Lung (tissue), 12 donors: ENCODE measurements around the gene ZCCHC17. TPM values are rescaled to one million over a fixed set of nuclear protein-coding genes. Genes with fewer than 3 reads are reported as not detected.
"Not testable (repeated sequence)": the region's sequence is repeated elsewhere in the genome, so short reads cannot be mapped to it uniquely, and the experiment has no call there.

Experiments used
- ATAC-seq: fragments of 200-7000 bp; cut with Tn5 transposase; one replicate; pipeline ENCODE4 v1.9.1; 2020; ENCODE audit warnings: moderate number of reproducible peaks; ENCODE audit not compliant: insufficient read depth, low FRiP score
- DNase-seq, 3 donors: peaks; one replicate each; pipeline ENCODE4 v3.0.0-alpha.2; 2013 to 2017
- H3K27ac ChIP-seq, 2 donors: one replicate each; pipeline ENCODE4 v1.5.1; 2013; ENCODE audit warnings: mild to moderate bottlenecking in 2 of 2, moderate library complexity in 2 of 2, control low read depth in 1 of 2, inconsistent platforms in 1 of 2, low read depth in 1 of 2, low read length in 1 of 2
- H3K27me3 ChIP-seq, 3 donors: one replicate each; pipeline ENCODE4 v1.5.1; 2013; ENCODE audit warnings: low read length in 2 of 3; ENCODE audit not compliant: control insufficient read depth in 3 of 3, insufficient read depth in 3 of 3
- H3K36me3 ChIP-seq, 4 donors: one replicate each; pipeline ENCODE4 v1.5.1; 2013; ENCODE audit warnings: low read length in 4 of 4, mild to moderate bottlenecking in 1 of 4, moderate library complexity in 1 of 4; ENCODE audit not compliant: control insufficient read depth in 4 of 4, insufficient read depth in 4 of 4
- H3K4me1 ChIP-seq, 5 donors: one replicate each; pipeline ENCODE4 v1.5.1; 2013; ENCODE audit warnings: low read length in 5 of 5, mild to moderate bottlenecking in 2 of 5, moderate library complexity in 1 of 5; ENCODE audit not compliant: control insufficient read depth in 5 of 5, insufficient read depth in 5 of 5
- H3K4me3 ChIP-seq: one replicate; pipeline ENCODE4 v1.5.1; 2013; ENCODE audit warnings: mild to moderate bottlenecking, control low read depth, moderate library complexity
- H3K9ac ChIP-seq, 2 donors: one replicate each; pipeline ENCODE4 v1.5.1; 2013; ENCODE audit warnings: low read length in 2 of 2, control low read depth in 1 of 2; ENCODE audit not compliant: insufficient read depth in 1 of 2
- H3K9me3 ChIP-seq, 4 donors: one replicate each; pipeline ENCODE4 v1.5.1; 2013; ENCODE audit warnings: low read length in 3 of 4, mild to moderate bottlenecking in 1 of 4, moderate library complexity in 1 of 4; ENCODE audit not compliant: control insufficient read depth in 4 of 4, insufficient read depth in 3 of 4
- CTCF ChIP-seq: IDR thresholded peaks from 2 replicates; pipeline ENCODE4 v1.5.1; 2012; ENCODE audit warnings: mild to moderate bottlenecking; ENCODE audit errors: control extremely low read depth, extremely low read depth
- WGBS, 2 donors: extraction: QIAGEN DNeasy Blood & Tissue Kit; methylation state at CpG; one replicate each; pipeline ENCODE4 v1.1.7; 2013; 5-methylcytosine and 5-hydroxymethylcytosine counted together
- polyA plus RNA-seq, 2 donors: library from polyadenylated mRNA; stranded (reverse); fragments of 200-250 nt; gene quantifications; one replicate each; pipeline ENCODE4 v1.2.1, GENCODE V29; 2013
- total RNA-seq, 2 donors: library from RNA; depleted of rRNA in 1 of 2; stranded (reverse); fragments of >200 nt in 1 of 2; gene quantifications; one replicate each; pipeline ENCODE4 v1.2.1, GENCODE V29; 2014 to 2021
- donor health status: control.
- donor health status: control.
- donor health status: Bipolar disorder and iron deficiency.
- donor health status: healthy.
- donor health status: DM: yes; HTN: yes; CAD: no.

The ZCCHC17 gene
- total and polyA plus RNA-seq, 4 donors, result 17.0 to 27.7 (median 21.8) TPM

DNA sequence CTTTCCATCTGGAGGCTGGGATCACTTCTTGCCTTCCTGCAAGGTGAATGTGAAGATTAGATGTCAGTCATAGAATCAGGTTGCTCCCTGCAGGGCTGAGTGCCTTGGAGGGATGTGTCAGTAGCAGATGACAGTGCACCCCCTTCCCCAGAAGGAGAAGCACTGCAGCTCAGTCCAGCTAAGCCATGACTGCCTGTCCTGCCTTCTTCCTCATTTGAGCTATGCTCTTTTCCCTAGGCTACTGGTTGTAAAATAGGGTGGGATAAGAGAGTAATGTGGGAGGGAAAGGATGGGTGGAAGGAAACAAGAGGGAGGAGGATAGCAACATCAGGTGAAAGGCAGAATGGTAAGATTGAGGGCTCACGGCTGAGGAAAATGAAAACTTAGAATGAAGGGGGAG is 87.1 kb downstream of the ZCCHC17 start:
- H3K4me1 ChIP-seq, result no peaks in the 10 kb centered on the region
- no peak for TF ChIP-seq CTCF
- DNase-seq (no peak), ATAC-seq (no peak)
- H3K27me3 ChIP-seq, result no peaks in the 10 kb centered on the region
- WGBS, 2 donors, result 75 to 87% methylated on average over 1 of the region's 1 CpG
- no peaks in the 10 kb centered on the region for H3K9me3 ChIP-seq
- H3K36me3 ChIP-seq, result no peaks in the 10 kb centered on the region
- peak overlapping the region in 1 of 2 donors; percentile 82 for H3K27ac ChIP-seq
- no peak overlapping the region for H3K9ac ChIP-seq
- no peak overlapping the region for H3K4me3 ChIP-seq

- H3K4me1 ChIP-seq, DNase-seq, H3K9ac ChIP-seq, H3K27ac ChIP-seq, H3K36me3 ChIP-seq, ATAC-seq, H3K4me3 ChIP-seq, H3K27me3 ChIP-seq, H3K9me3 ChIP-seq: not testable (repeated sequence)
- WGBS, 2 donors, result 68 to 88% methylated on average over 8 of the region's 8 CpGs
Observed at GRCh38 chr1:31386576-31387243, 89.9 kb downstream of the ZCCHC17 start.

DNA sequence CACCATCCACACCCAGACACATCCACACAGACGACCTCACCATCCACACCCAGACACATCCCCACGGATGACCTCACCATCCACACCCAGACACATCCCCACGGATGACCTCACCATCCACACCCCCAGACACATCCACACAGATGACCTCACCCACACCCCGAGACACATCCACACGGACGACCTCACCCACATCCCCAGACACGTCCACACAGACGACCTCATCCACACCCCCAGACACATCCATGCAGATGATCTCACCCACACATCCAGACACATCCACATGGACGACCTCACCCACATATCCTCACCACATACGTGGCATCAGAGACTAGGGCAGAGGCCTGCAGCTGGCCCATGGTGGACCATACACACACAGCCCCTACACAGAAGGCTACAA is 90.8 kb downstream of the ZCCHC17 start:
- no peak overlapping the region for H3K4me3 ChIP-seq
- DNase-seq (no peak), ATAC-seq (no peak)
- H3K9me3 ChIP-seq, result no peaks in the 10 kb centered on the region
- H3K27ac ChIP-seq, result no peak overlapping the region
- no peaks in the 10 kb centered on the region for H3K4me1 ChIP-seq
- no peak for TF ChIP-seq CTCF
- H3K27me3 ChIP-seq, result no peaks in the 10 kb centered on the region
- H3K36me3 ChIP-seq, result no peaks in the 10 kb centered on the region
- no peak overlapping the region for H3K9ac ChIP-seq
- WGBS, 2 donors, result 78 to 80% methylated on average over 10 of the region's 10 CpGs

DNA sequence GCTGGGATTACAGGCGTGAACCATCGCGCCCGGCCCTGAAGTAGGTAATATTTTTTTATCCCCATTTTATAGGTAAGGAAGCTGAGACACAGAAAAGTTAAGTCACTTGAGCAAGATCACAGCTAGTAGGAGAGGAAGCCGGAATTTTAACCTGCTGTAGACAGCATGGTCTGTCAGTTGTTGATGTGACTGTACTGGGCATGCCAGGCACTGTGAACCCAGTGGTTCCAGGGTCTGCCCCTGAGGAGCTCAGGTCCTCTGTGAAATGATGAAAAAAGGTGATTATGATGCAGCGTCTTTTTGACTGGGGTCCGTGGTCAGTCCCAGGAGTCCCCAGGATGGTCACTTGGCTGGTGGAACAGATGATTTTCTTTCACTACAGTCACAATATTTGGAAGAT is 92.8 kb downstream of the ZCCHC17 start:
- 92 to 95% methylated on average over 7 of the region's 7 CpGs for WGBS, 2 donors
- Histone ChIP-seq H3K27ac (no peak overlapping the region), H3K27me3 (no peaks in the 10 kb centered on the region), H3K4me3 (no peak overlapping the region), H3K36me3 (no peaks in the 10 kb centered on the region), H3K9ac (no peak overlapping the region), H3K9me3 (no peaks in the 10 kb centered on the region), H3K4me1 (peaks cover 0 to 3% (median 0%) of the 10 kb centered on the region in 5 donors)
- TF ChIP-seq CTCF, result no peak
- no peak for DNase-seq
- no peak for ATAC-seq
